ENCODE data around the gene PLPP7.

DNA sequence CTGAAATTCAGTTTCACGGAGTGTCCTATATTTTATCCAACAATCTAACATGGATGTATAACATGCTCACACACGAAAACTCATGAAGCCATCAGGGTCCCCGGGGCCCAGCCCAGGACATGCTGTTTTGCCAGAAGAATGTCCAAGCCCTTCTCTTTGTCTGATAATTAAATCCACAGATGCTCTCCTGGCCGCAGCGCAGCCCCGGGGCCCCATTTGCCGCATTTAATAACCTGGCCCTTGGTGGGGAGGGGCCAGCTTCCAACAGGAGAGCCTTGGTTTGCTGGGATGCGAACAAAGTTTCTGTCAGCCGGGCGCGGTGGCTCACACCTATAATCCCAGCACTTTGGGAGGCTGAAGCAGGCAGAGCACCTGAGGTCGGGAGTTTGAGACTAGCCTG is 30.0 kb downstream of the PLPP7 start:
- TF ChIP-seq GATA2 (IDR thresholded peaks at IDR 0.05; ENCODE audit: low read depth, low read length): no peak
- no peak for TF ChIP-seq GATA3 (IDR thresholded peaks at IDR 0.05; ENCODE audit: low read depth, low read length)
